ENCODE data around the gene PARL. TPM values are rescaled to one million over a fixed set of nuclear protein-coding genes. Genes with fewer than 3 reads are reported as not detected.

The PARL gene
- total RNA-seq (2022) (91.3 and 97.0 TPM in 2 replicates), Bru-seq, nascent RNA (percentile 84 among the genes with signal in this experiment), BruChase-seq, experiment 1, labeled RNA remaining after a 2-hour chase (percentile 95 among the genes with signal in this experiment), BruChase-seq, experiment 2, labeled RNA remaining after a 6-hour chase (percentile 98 among the genes with signal in this experiment)
- long read RNA-seq, transcript PARL-201 (9 exons, 1,240 nt), result minor isoform, 32 of 188 reads
- long read RNA-seq, transcript PARL-206 (8 exons, 1,098 nt), result minor isoform, 5 of 188 reads
- long read RNA-seq, transcript PARL-202 (10 exons, 1,414 nt), result major isoform, 113 of 188 reads
- long read RNA-seq, partial matches to known transcripts, result 2 of 188 reads
- long read RNA-seq, other reads (novel, unspliced or antisense), result 31 of 188 reads

DNA sequence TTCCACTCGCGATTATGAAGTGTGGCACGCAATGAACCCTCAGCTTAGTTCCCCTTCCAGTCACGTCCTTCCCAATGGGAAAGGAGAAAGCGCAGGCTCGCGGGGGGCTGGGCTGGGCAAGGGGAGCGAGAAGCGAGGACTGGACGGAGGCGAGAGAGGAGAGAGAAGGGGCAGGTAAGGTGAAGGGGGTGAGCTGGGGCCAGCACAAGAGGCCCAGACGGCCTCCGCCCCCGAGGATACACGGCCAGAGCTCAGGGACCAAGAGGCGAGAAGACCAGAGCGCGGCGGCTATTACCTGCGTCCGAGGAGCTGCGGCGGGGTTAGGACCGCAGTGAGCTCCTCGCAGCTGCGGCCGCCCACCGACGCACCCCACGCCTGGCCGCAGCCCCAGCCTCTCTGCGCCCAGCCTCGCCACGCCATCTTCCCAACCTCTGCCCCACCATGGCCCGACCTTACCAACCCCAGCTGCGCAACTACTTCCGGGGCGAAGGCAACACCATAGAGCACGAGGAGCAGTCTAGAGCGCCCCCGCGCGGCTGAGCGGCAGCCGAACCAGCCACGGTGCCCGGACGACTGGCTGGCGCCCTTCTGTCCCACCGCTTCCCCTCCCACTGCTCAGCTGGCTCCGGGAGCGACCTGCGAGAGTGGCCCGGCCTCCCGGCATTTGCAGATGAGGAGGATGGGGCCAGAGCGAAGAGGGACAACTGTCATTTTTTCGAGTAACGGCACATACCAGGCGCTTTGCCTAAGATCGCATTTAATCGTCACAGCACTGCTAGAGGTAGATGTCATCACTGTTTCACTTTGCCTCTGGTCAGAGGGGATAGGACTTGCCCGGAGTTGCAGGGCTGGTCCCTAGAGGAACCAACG is at the start of gene PARL:
TSS of gene PARL (minus strand) at position 454 of the 870 bp plus-strand sequence. CDS start at position 420, 34 bp downstream.
- peak; percentile 94 to 97 for DNase-seq
- peak within 1 kb of the TSS; percentile 92 for H3K27ac Mint-ChIP-seq (ENCODE audit: unreplicated experiment)
- intact Hi-C loops (cut with micrococcal nuclease; ENCODE audit: unreplicated experiment), result loop anchor here (1.0 kb wide), 1 partner anchor 59 kb away; the partner anchor contains the start of gene MAP6D1
- BruUV-seq (replicated peaks), result no TSS peak
- Histone ChIP-seq H3K9me3 (no peaks in the 10 kb centered on the region), H3K4me3 (ENCODE audit: low read depth, low read length) (peak within 1 kb of the TSS; percentile 62), H3K4me1 (no peaks in the 10 kb centered on the region; the same call in 1 of the 2 replicates), H3K36me3 (ENCODE audit: control insufficient read depth, insufficient read depth, low read length) (no peaks in the 10 kb centered on the region), H3K27me3 (replicated peaks; ENCODE audit: control insufficient read depth, insufficient read depth, low read length) (no peaks in the 10 kb centered on the region)
- ChIA-PET POLR2A (interaction anchor here (0.6 to 0.7 kb wide), 2 partner anchors 59 to 263 kb away, joined by 3 read pairs; partner anchors contain the start of gene MAP6D1), CTCF (interaction anchor here (0.5 to 1.6 kb wide), 12 partner anchors 8 to 404 kb away, joined by 3 to 12 read pairs (median 4); partner anchors contain the start of genes ABCC5 and MAP6D1)
- no peaks in the 10 kb centered on the region for H3K9me3 Mint-ChIP-seq (ENCODE audit: unreplicated experiment)
- TF ChIP-seq CTCF (IDR thresholded peaks at IDR 0.05; ENCODE audit: insufficient read depth in 1 of 2, low read depth in 1 of 2, low read length in 1 of 2, severe bottlenecking in 1 of 2, unreplicated experiment in 1 of 2), result peak; percentile 81 to 95
- peak within 1 kb of the TSS; percentile 95 for H3K4me3 Mint-ChIP-seq (ENCODE audit: unreplicated experiment)
- H3K4me1 Mint-ChIP-seq (ENCODE audit: low read depth, unreplicated experiment), result peaks cover 10% of the 10 kb centered on the region
- H3K27me3 Mint-ChIP-seq (ENCODE audit: insufficient read depth, unreplicated experiment), result no peaks in the 10 kb centered on the region
- H3K36me3 Mint-ChIP-seq (ENCODE audit: insufficient read depth, unreplicated experiment), result peaks cover 8% of the 10 kb centered on the region

GRCh38 chr3:183933160-183933559 is 48.5 kb upstream of the PARL start:
- peaks cover 17% of the 10 kb centered on the region for H3K36me3 Mint-ChIP-seq (ENCODE audit: insufficient read depth, unreplicated experiment)
- H3K9me3 Mint-ChIP-seq (ENCODE audit: unreplicated experiment), result no peaks in the 10 kb centered on the region
- Histone ChIP-seq H3K9me3 (no peaks in the 10 kb centered on the region), H3K27me3 (replicated peaks; ENCODE audit: control insufficient read depth, insufficient read depth, low read length) (no peaks in the 10 kb centered on the region), H3K4me1 (peaks cover 13% of the 10 kb centered on the region), H3K36me3 (ENCODE audit: control insufficient read depth, insufficient read depth, low read length) (no peaks in the 10 kb centered on the region; the same call in 1 of the 2 replicates), H3K4me3 (ENCODE audit: low read depth, low read length) (no peak overlapping the region)
- H3K27me3 Mint-ChIP-seq (ENCODE audit: insufficient read depth, unreplicated experiment), result no peaks in the 10 kb centered on the region
- no peak for DNase-seq
- H3K27ac Mint-ChIP-seq (ENCODE audit: unreplicated experiment), result no peak overlapping the region
- intact Hi-C loops (cut with micrococcal nuclease; ENCODE audit: unreplicated experiment), result no loop called here
- CTCF ChIA-PET, result no interaction called here
- POLR2A ChIA-PET, result no interaction called here
- H3K4me1 Mint-ChIP-seq (ENCODE audit: low read depth, unreplicated experiment), result peaks cover 8% of the 10 kb centered on the region
- TF ChIP-seq CTCF (IDR thresholded peaks at IDR 0.05; ENCODE audit: insufficient read depth in 1 of 2, low read depth in 1 of 2, low read length in 1 of 2, severe bottlenecking in 1 of 2, unreplicated experiment in 1 of 2), result no peak
- no peak overlapping the region for H3K4me3 Mint-ChIP-seq (ENCODE audit: unreplicated experiment)
- no TSS peak for BruUV-seq (replicated peaks)

- no peak for DNase-seq
- BruUV-seq (replicated peaks), result no TSS peak
- ChIA-PET CTCF (no interaction called here), POLR2A (no interaction called here)
- Mint-ChIP-seq H3K36me3 (ENCODE audit: insufficient read depth, unreplicated experiment) (peaks cover 17% of the 10 kb centered on the region), H3K27ac (ENCODE audit: unreplicated experiment) (no peak overlapping the region), H3K9me3 (ENCODE audit: unreplicated experiment) (no peaks in the 10 kb centered on the region), H3K4me3 (ENCODE audit: unreplicated experiment) (no peak overlapping the region), H3K4me1 (ENCODE audit: low read depth, unreplicated experiment) (peaks cover 8% of the 10 kb centered on the region), H3K27me3 (ENCODE audit: insufficient read depth, unreplicated experiment) (no peaks in the 10 kb centered on the region)
- no peaks in the 10 kb centered on the region; the same call in 1 of the 2 replicates for H3K36me3 ChIP-seq (ENCODE audit: control insufficient read depth, insufficient read depth, low read length)
- H3K4me3 ChIP-seq (ENCODE audit: low read depth, low read length), result no peak overlapping the region
- no peaks in the 10 kb centered on the region for H3K27me3 ChIP-seq (replicated peaks; ENCODE audit: control insufficient read depth, insufficient read depth, low read length)
- intact Hi-C loops (cut with micrococcal nuclease; ENCODE audit: unreplicated experiment), result no loop called here
- TF ChIP-seq CTCF (IDR thresholded peaks at IDR 0.05; ENCODE audit: insufficient read depth in 1 of 2, low read depth in 1 of 2, low read length in 1 of 2, severe bottlenecking in 1 of 2, unreplicated experiment in 1 of 2), result no peak
- H3K4me1 ChIP-seq, result peaks cover 13% of the 10 kb centered on the region
- no peaks in the 10 kb centered on the region for H3K9me3 ChIP-seq
These were observed 47.2 kb upstream of the PARL start for GRCh38 chr3:183931881-183932280.
